Testis (tissue), 3 donors: ENCODE measurements around the gene DOCK9. TPM values are rescaled to one million over a fixed set of nuclear protein-coding genes. Genes with fewer than 3 reads are reported as not detected.

Experiments
- DNase-seq: peaks from one replicate; pipeline ENCODE4 v3.0.0-alpha.2; 2019
- H3K27ac ChIP-seq, 2 donors: fragments of 200-600 bp; sonication (generic); one replicate each; pipeline ENCODE4 v1.5.1; 2019
- H3K27me3 ChIP-seq: fragments of 200-600 bp; sonication (generic); one replicate; pipeline ENCODE4 v1.5.1; 2019
- H3K36me3 ChIP-seq: fragments of 200-600 bp; sonication (generic); one replicate; pipeline ENCODE4 v1.5.1; 2017; ENCODE audit warnings: low read depth; ENCODE audit errors: missing control alignments
- H3K4me1 ChIP-seq: fragments of 200-600 bp; sonication (generic); one replicate; pipeline ENCODE4 v1.5.1; 2019
- H3K4me3 ChIP-seq, 2 donors: fragments of 200-600 bp; sonication (generic); one replicate each; pipeline ENCODE4 v1.5.1; 2017 to 2019
- H3K9me3 ChIP-seq: fragments of 200-600 bp; sonication (generic); one replicate; pipeline ENCODE4 v1.5.1; 2017
- POLR2A ChIP-seq: fragments of 450-650 bp; IDR thresholded peaks from one replicate; pipeline ENCODE4 v1.6.1; 2017; ENCODE audit warnings: antibody characterized with exemption, mild to moderate bottlenecking, moderate library complexity
- WGBS, 2 donors: methylation state at CpG; one replicate each; pipeline ENCODE4 v1.1.5; 2018; 5-methylcytosine and 5-hydroxymethylcytosine counted together
- intact Hi-C: fragments of 100-400 bp; cut with DNase I; formaldehyde crosslinking; loops from one replicate; pipeline ENCODE4 v1.15.1; 2023; ENCODE audit warnings: low total_unique reads
- polyA plus RNA-seq: library from polyadenylated mRNA; stranded (reverse); fragments of 350-450 nt; fragmentation: Illumina TruSeq; extraction: RNeasy Lipid Tissue Mini Kit (QIAGEN cat#74804); gene quantifications from one replicate; pipeline ENCODE4 v1.2.3, GENCODE V29; 2014; ENCODE audit warnings: low read depth, low replicate concordance; ENCODE audit not compliant: insufficient read depth
- total RNA-seq, 2 donors: library from RNA; depleted of rRNA; stranded (reverse); fragments of >200 nt; gene quantifications; one replicate each; pipeline ENCODE4 v1.2.3, GENCODE V29; 2016
- TF ChIP-seq, protein P1 (sequence below), 3 experiments: fragments of 450-650 bp in 2 of 3; fragments of 200-600 bp in 1 of 3; sonication (generic) in 1 of 3; IDR thresholded peaks; one replicate each; pipeline ENCODE4 v1.5.1; 2016 to 2019; ENCODE audit warnings: antibody characterized with exemption in 3 of 3, mild to moderate bottlenecking in 2 of 3, moderate library complexity in 1 of 3

Gene DOCK9
- total and polyA plus RNA-seq, 3 donors from 2014 or later = 48.0 to 74.9 (median 63.4) TPM

DNA sequence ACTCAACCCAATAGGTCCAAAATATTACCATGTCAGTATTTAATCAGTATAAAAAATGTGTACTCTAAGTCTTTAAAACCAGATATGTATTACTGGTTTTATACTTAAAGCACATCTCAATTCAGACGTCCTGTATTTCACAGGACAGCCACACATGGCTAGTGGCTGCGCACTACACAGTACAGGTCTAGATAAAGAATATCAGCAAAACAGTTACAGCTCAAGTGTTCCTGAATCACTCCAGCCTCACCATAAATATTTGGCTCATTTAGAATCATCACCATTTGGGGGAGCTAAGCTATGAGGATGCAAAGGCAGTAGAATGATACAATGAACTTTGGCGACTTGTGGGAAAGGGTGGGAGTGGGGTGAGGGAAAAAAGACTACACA, 89.0 kb downstream of the DOCK9 start:
- DNase-seq = no peak
- TF ChIP-seq, protein P1, sequence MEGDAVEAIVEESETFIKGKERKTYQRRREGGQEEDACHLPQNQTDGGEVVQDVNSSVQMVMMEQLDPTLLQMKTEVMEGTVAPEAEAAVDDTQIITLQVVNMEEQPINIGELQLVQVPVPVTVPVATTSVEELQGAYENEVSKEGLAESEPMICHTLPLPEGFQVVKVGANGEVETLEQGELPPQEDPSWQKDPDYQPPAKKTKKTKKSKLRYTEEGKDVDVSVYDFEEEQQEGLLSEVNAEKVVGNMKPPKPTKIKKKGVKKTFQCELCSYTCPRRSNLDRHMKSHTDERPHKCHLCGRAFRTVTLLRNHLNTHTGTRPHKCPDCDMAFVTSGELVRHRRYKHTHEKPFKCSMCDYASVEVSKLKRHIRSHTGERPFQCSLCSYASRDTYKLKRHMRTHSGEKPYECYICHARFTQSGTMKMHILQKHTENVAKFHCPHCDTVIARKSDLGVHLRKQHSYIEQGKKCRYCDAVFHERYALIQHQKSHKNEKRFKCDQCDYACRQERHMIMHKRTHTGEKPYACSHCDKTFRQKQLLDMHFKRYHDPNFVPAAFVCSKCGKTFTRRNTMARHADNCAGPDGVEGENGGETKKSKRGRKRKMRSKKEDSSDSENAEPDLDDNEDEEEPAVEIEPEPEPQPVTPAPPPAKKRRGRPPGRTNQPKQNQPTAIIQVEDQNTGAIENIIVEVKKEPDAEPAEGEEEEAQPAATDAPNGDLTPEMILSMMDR (IDR thresholded peaks at IDR 0.05) = no peak
- H3K36me3 ChIP-seq = no peaks in the 10 kb centered on the region
- no peak overlapping the region for H3K4me3 ChIP-seq
- no peak overlapping the region for H3K27ac ChIP-seq
- H3K9me3 ChIP-seq = no peaks in the 10 kb centered on the region
- H3K27me3 ChIP-seq = no peaks in the 10 kb centered on the region
- H3K4me1 ChIP-seq = no peaks in the 10 kb centered on the region
- intact Hi-C loops = no loop called here
- 51 to 58% methylated on average over 3 of the region's 3 CpGs for WGBS, 2 donors

DNA sequence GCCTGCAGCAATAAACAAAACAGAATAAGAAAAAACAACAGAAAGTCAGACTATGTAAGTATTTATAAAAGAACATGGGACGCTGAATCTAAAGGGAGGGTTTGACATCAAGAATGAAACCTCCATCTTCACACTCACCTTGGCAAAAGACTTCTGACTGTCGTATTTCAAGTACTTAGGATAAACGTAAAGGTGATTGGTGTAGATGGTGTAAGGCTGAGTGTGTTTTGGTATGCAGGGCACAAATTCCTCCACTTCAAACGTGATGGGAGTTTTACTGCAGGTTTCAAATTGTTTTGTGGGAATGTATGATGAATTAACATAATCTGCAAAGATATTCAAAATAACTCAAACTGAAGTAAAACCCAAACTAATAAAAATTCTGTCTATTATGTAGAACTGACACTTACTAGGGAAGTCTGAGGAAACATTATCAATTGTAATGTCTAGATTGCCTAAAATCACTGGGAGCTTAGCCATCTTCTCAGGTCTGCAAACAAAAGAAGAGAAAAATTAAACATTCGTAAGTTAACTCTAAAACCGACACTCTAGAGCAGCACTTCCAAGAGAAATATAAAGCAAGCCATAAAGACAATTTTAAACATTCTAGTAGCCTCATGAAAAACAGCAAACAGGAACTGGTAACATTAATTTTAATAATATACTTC, 89.5 kb downstream of the DOCK9 start:
- no peaks in the 10 kb centered on the region for H3K36me3 ChIP-seq
- intact Hi-C loops = no loop called here

DNA sequence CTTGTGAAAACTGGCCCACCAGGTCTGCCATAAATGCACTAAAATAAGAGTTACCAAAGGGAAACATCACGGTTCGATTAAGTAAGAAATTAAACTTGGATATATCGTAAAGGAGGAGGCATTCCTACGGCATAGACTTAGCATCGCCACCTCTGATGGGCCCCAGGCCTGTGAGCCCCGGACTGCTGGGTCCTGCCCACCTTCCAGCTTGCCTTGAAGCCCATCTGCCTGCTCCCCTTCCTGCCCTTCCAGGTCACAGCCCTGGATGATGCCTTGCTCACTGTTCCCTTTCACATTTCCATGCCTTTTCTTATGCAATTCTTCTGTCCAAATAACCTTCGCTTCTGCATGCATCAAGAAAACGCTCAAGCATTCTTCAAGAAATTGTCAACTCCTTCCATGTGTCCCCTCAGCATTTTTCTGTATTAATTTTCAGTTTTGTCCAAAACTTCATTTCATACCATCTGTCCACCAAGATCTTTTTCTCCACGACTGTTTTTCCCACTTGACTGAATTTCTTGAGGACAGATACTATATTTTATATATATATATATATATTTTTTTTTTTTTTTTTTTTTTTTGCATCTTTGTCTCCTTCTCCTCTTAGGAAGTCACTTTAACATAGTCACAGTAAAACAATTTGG, 91.2 kb downstream of the DOCK9 start:
- Histone ChIP-seq H3K27me3 (no peaks in the 10 kb centered on the region), H3K4me3 (no peak overlapping the region), H3K27ac (no peak overlapping the region), H3K36me3 (no peaks in the 10 kb centered on the region), H3K4me1 (no peaks in the 10 kb centered on the region), H3K9me3 (no peaks in the 10 kb centered on the region)
- no peak for DNase-seq
- 94 to 96% methylated on average over 9 of the region's 9 CpGs for WGBS, 2 donors
- TF ChIP-seq, protein P1 (IDR thresholded peaks at IDR 0.05) = no peak
- TF ChIP-seq POLR2A = no peak
- intact Hi-C loops = no loop called here

More for the DNA sequence above, 89.5 kb downstream of the DOCK9 start:
- TF ChIP-seq POLR2A = no peak
- TF ChIP-seq, protein P1 (IDR thresholded peaks at IDR 0.05) = no peak
- Histone ChIP-seq H3K4me3 (no peak overlapping the region), H3K27ac (no peak overlapping the region), H3K4me1 (no peaks in the 10 kb centered on the region), H3K27me3 (no peaks in the 10 kb centered on the region), H3K9me3 (no peaks in the 10 kb centered on the region)
- no peak for DNase-seq
- WGBS, 2 donors = 86 to 87% methylated on average over 6 of the region's 6 CpGs

DNA sequence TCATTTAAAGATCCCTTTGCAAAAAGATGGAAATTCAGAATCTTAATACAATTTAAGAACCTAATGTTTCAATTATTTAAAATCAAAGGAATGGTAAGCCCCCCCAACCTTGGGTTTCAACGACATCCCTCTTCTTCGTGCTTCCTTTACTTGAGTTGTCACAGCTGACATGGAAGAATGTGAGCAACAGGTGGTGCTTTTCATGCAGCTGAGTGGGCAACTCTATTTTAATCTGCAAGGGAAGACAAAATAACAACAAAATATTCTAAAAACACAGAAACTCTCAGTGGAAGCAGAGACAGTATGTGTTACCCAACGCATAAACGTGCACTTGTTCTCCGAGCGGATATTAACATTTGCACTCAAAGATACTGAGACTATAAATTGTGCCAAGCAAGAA, 92.3 kb downstream of the DOCK9 start:
- H3K4me3 ChIP-seq = no peak overlapping the region
- no peaks in the 10 kb centered on the region for H3K9me3 ChIP-seq
- H3K27ac ChIP-seq = no peak overlapping the region
- 90 to 93% methylated on average over 6 of the region's 6 CpGs for WGBS, 2 donors
- no peaks in the 10 kb centered on the region for H3K4me1 ChIP-seq
- H3K27me3 ChIP-seq = no peaks in the 10 kb centered on the region
- intact Hi-C loops = no loop called here
- H3K36me3 ChIP-seq = no peaks in the 10 kb centered on the region
- no peak for TF ChIP-seq POLR2A
- no peak for DNase-seq

DNA sequence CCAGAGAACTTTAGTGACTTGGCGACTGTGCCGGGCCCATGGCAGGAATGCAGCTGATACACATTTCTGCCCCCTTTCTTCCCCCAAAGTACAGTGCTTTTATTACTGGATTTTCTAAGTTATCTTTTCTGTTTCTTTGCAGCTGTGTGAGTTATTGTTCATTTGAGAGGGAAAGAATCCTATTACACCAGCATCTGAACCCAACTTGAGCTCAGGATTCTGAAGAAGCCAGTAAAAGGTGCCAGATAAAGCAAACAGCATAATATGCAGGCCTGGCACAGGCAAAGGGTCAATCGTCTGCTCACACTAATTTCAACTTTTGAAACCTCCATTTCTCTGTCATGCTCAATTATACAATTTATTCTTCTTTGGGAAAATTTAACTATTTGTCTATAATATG, 93.9 kb downstream of the DOCK9 start:
- intact Hi-C loops = no loop called here
- H3K36me3 ChIP-seq = no peaks in the 10 kb centered on the region

More for the DNA sequence above, 93.9 kb downstream of the DOCK9 start:
- H3K9me3 ChIP-seq = no peaks in the 10 kb centered on the region
- H3K4me1 ChIP-seq = no peaks in the 10 kb centered on the region
- H3K4me3 ChIP-seq = no peak overlapping the region
- no peak overlapping the region for H3K27ac ChIP-seq
- DNase-seq = no peak
- TF ChIP-seq, protein P1 (IDR thresholded peaks at IDR 0.05) = no peak
- TF ChIP-seq POLR2A = no peak
- no peaks in the 10 kb centered on the region for H3K27me3 ChIP-seq
- WGBS, 2 donors = 47 to 48% methylated on average over 3 of the region's 3 CpGs
